GM21717 (cell line): ENCODE data around the gene WASHC2C.
"Not testable (repeated sequence)": the region's sequence is repeated elsewhere in the genome, so short reads cannot be mapped to it uniquely, and the experiment has no call there.

ENCODE experiments used
- ATAC-seq: cut with Tn5 transposase; IDR thresholded peaks from one replicate; pipeline ENCODE4 v1.9.1; 2021; ENCODE audit warnings: mild to moderate bottlenecking, moderate library complexity; ENCODE audit not compliant: unreplicated experiment

The WASHC2C gene

GRCh38 chr10:45757661-45758396 is 30.8 kb downstream of the WASHC2C start:
- not testable (repeated sequence) for ATAC-seq

- ATAC-seq = not testable (repeated sequence)
Measured at GRCh38 chr10:45761622-45762021, 34.6 kb downstream of the WASHC2C start.

GRCh38 chr10:45763037-45763436 is 36.0 kb downstream of the WASHC2C start:
- ATAC-seq = not testable (repeated sequence)

- not testable (repeated sequence) for ATAC-seq
Measured at GRCh38 chr10:45768334-45768733, 41.3 kb downstream of the WASHC2C start.

- not testable (repeated sequence) for ATAC-seq
Measured at GRCh38 chr10:45771757-45772461, 44.8 kb downstream of the WASHC2C start.

GRCh38 chr10:45786217-45786616 is 59.2 kb downstream of the WASHC2C start:
- not testable (repeated sequence) for ATAC-seq

- ATAC-seq = not testable (repeated sequence)
Measured at GRCh38 chr10:45787212-45787741, 60.2 kb downstream of the WASHC2C start.

GRCh38 chr10:45789991-45790390 is 62.9 kb downstream of the WASHC2C start:
- not testable (repeated sequence) for ATAC-seq

- not testable (repeated sequence) for ATAC-seq
Measured at GRCh38 chr10:45790694-45791426, 63.8 kb downstream of the WASHC2C start.

GRCh38 chr10:45794761-45795160 is 67.7 kb downstream of the WASHC2C start:
- ATAC-seq = not testable (repeated sequence)

GRCh38 chr10:45803060-45804010 is 76.3 kb downstream of the WASHC2C start:
- ATAC-seq = not testable (repeated sequence)

GRCh38 chr10:45804996-45805395 is 77.9 kb downstream of the WASHC2C start:
- not testable (repeated sequence) for ATAC-seq

GRCh38 chr10:45809837-45810236 is 82.8 kb downstream of the WASHC2C start:
- no peak for ATAC-seq

- ATAC-seq = no peak
Measured at GRCh38 chr10:45811075-45811474, 84.0 kb downstream of the WASHC2C start.

- not testable (repeated sequence) for ATAC-seq
Measured at GRCh38 chr10:45812959-45813358, 85.9 kb downstream of the WASHC2C start.

- ATAC-seq = not testable (repeated sequence)
Measured at GRCh38 chr10:45814146-45814545, 87.1 kb downstream of the WASHC2C start.

GRCh38 chr10:45817130-45817859 is 90.2 kb downstream of the WASHC2C start:
- no peak for ATAC-seq

- no peak for ATAC-seq
Measured at GRCh38 chr10:45817912-45818311, 90.8 kb downstream of the WASHC2C start.

- ATAC-seq = no peak
Measured at GRCh38 chr10:45819552-45819951, 92.5 kb downstream of the WASHC2C start.
